Stimulated activated CD4-positive, alpha-beta T cell treated with anti-CD3 and anti-CD28 coated beads, Interleukin-12 subunit alpha, Interleukin-12 subunit beta, amount 100 ng/mL, for 24 hours (primary cell): Measurements from ENCODE around the gene C1orf174.

ENCODE experiments used
- DNase-seq, 2 experiments: peaks; one replicate each; pipeline ENCODE4 v3.0.0-alpha.2; 2020; ENCODE audit warnings: low read depth in 2 of 2

The C1orf174 gene

DNA sequence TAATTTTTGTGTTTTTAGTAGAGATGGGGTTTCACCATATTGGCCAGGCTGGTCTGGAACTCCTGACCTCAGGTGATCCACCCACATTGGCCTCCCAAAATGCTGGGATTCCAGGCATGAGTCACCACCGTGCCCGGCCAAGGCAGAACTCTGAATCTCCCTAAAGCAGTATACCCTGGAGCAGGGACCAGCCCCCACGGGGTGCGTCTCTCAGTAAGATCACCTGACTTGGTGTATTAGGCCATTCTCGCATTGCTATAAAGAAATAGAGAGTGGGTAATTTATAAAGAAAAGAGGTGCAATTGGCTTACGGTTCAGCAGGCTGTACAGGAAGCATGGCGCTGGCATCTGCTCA is 28.6 kb downstream of the C1orf174 start:
- DNase-seq: no peak

GRCh38 chr1:3869751-3870301 is 30.2 kb downstream of the C1orf174 start:
- no peak for DNase-seq

DNA sequence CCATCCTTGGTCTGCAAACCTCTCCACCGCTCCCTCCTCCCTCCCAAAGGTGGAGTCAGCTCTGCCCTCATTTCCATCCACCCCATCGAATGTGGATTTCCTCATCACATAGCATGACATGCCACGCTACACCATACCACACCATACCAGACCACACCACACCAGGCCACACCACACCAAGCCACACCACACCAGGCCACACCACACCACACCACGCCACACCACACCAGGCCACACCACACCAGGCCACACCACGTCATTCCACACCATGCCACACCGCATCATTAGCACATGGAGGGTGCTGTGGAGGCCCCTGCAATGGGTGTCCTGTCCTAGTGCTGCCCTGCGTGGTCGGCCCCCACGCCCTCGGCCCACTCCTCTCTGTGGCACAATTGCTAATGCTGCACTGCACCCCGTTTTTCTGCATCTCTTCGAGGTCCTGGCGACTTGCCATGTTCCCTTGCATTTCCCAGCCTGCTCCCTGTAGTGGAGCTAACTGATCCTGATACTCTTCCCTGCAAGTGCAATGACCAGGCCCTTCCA is 31.5 kb downstream of the C1orf174 start:
- DNase-seq: no peak

GRCh38 chr1:3865606-3866160 is 34.4 kb downstream of the C1orf174 start:
- no peak for DNase-seq

DNA sequence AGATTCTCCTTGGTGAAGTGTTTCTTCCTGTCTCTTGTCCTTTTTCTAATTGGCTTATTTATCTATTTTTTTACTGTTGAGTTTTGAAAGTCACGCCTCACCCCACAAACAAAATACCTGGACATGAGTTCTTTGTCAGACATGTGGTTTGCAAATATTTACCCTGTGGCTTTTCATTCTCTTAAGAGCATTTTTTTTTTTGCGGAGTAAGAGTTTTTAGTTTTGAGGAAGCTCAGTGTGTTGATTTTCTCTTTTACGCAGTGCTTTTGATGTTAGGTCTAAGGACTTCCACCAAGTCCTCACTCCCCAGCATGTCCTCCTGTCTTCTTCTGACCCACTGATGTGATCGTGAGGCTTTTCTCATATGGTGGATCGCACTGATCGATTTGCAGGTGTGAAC is 35.2 kb downstream of the C1orf174 start:
- no peak for DNase-seq

DNA sequence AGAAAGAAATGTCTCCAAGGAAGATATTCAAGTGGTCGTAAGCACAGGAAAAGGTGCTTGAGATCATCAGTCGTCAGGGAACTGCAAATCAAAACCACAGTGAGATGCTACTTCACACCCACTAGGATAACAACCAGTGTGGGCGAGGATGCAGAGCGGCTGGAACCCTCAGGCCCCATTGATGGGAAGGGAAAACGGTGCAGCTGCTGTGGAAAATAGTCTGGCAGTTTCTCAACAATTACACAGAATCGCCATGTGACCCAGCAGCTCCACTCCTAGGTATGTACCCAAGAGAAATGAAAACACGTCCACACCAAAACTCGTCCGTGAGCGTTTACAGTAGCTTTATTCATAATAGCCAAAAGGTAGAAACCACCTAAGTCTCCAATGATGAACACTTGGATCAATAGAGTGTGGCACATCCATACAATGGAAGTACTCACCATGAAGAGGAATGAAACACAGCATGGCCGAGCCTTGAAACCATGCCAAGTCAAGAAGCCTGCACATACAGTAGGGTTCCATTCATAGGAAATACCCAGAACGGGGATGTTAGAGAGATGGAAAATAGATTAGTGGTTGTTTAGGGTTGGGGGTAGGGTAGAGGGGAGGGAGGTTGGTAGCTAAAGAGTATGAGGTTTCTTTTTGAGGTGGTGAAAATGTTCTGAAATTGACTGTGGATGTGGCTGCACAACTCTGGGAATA is 36.7 kb downstream of the C1orf174 start:
- DNase-seq: no peak

DNA sequence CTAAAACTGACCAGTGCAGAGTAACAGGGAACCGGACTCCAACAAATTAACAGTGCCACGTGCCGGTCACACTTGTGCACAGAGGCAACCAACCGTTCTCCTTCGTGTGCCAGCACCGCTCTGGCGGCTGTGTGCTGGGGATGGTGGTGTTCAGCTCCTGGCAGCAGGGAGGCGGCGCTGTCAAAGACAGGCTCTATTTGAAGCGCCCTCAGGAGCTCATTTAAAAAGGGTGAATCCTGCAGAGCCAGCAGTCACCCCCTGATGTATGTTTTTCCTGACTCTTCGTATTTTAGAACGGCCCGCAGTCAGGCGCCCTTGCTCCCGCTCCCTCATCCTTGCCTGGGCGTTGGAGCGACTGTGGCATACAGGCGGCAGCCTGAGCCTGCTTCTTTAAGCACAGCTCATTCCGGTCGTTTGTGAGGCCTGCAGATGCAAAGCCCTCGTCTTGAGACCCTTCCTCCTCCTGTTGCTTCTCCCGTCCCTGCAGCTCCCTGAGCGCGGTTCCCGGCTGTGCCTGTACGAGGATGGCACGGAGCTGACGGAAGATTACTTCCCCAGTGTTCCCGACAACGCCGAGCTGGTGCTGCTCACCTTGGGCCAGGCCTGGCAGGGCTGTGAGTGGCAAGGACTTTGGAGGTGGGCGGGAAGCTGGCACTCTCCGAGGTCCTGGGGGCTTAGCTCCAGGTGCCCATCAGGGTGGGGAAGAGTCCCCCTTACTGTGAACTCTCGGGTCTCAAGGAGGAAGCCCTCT is 41.7 kb downstream of the C1orf174 start:
- no peak for DNase-seq

GRCh38 chr1:3857791-3858129 is 42.3 kb downstream of the C1orf174 start:
- no peak for DNase-seq

GRCh38 chr1:3856923-3857790 is 42.9 kb downstream of the C1orf174 start, which contains the start of the genes CEP104 and DFFB:
CEP104 (minus strand) TSS chr1:3857211; CDS start chr1:3852407, 4,804 bp downstream.
DFFB (plus strand) TSS chr1:3857476; CDS start chr1:3857604, 128 bp downstream.
- DNase-seq: peak; percentile 91 to 93

DNA sequence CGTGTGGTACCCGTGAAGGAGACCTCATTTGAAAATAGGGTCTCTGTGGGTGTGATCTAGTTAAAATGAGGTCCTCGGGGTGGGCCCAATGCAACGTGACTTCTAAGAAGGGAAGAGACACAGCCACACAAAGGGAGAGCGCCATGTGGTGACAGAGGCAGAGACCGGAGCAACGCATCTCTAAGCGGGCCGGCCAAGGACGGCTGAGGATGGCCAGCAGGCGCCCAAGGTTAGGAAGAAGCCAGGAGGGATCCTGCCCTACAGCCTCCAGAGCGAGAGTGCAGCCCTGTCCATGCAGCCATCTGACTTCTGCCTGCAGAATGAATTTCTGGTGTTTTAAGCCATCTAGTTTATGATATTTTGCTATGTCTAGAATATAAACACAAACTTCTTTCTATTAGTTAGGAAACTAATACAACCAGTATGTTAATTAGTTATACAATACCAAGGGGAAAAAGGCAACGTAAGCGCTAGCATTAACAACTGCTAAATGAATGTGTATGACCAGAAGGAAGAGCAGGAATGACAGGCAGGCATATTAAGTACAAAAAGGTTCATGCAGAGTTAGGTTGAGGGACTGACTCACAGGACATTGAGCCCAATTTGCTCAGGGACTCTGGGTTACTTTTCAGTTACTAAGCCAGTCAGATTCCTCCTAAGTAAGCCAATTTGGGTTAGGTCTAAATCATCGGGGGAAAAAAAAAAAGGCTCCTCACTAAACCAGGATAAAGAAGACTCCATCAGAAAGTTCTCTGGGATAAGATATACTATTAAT is 47.2 kb downstream of the C1orf174 start:
- no peak for DNase-seq

DNA sequence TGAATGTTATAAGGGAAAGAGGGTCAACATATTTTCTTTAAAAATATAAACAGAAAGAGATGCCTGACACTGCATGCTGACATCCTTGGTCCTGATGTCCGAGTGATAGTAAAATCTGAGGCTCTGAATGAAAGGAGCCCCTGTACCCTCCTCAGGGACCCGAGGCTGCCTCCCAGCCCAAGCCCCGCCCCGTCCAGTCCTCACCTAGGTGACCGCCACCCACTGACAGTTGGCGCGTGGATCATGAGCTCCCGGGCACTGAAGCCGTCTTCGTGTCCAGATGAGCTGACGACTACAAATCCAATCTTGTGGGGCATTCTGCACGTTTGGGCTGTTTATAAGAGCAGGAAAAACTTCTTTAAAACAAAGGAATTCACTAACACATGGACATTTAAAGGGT is 48.0 kb downstream of the C1orf174 start:
- no peak for DNase-seq

DNA sequence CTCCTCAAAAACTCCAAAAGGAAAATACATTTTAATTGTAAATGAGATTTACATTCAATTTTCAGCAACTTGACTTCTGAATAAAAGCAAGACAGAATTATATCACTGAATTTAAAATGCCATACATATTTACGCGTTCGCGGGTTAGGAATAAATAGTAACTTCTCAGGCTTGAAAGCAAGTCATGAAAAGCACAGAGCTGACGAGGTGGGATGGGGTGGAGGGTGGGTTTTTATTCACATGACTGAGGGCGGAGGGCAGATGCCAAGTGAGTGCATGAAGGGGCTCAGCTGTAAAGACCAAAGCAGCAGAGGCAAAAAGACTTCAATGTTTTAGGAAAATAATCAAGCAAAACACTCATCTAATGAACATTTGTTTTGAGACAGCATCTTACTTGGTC is 48.8 kb downstream of the C1orf174 start:
- DNase-seq: no peak

- no peak for DNase-seq
Measured at GRCh38 chr1:3850857-3851256, 49.2 kb downstream of the C1orf174 start.

GRCh38 chr1:3847081-3847480 is 53.0 kb downstream of the C1orf174 start:
- DNase-seq: no peak

DNA sequence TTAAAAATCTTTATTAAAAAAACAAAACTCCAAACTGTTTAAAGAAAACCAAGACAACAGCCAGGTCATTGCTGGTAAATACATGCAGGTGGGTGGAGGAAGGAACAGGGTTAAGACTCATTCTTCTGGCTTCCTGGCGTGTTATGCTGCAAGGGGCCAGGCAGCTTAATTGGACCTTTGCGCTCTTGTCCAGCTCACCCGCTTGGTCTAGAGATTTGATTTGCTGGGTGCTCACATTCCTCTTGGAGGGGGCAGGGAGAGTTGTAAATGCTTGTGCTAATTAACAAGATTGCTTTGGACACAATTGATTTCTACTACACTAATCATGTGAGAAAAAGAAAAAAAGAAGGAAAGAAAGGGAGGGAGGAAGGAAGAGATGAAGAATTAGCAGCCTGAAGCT is 53.5 kb downstream of the C1orf174 start:
- DNase-seq: no peak

GRCh38 chr1:3842912-3843311 is 57.2 kb downstream of the C1orf174 start:
- DNase-seq: no peak

DNA sequence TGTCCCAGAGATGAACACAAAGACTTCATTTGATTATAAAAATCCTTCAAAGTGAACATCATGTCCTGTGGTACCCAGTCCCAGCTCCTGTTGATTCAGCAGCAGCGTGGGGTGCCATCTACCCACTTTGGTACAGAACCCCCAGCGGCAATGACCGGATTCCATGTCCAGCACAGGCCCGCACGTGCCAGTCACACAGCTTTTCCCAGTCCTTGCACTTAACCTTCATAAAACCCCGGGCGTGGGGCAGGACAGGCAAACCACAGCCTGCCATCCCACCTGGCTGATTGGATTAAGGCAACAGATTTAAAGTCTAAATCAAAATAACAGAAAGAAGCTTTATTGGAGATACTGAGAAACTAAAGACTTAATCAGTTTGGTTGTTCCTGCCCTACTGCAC is 58.6 kb downstream of the C1orf174 start:
- no peak for DNase-seq
